Fibroblast of pulmonary artery (primary cell): Measurements from ENCODE around the gene DAP3.
"Not testable (repeated sequence)": the region's sequence is repeated elsewhere in the genome, so short reads cannot be mapped to it uniquely, and the experiment has no call there.

Experiments used
- DNase-seq: peaks from one replicate; pipeline ENCODE4 v3.0.0-alpha.2; 2010; ENCODE audit warnings: low read depth
- H3K4me3 ChIP-seq: replicated peaks from 2 replicates; pipeline ENCODE4 v1.5.1; 2011; ENCODE audit warnings: low read depth, mild to moderate bottlenecking, control low read depth, low read length, moderate library complexity
- TF ChIP-seq, protein P1 (sequence below): IDR thresholded peaks from 2 replicates; pipeline ENCODE4 v1.5.1; 2011; ENCODE audit warnings: mild to moderate bottlenecking, control low read depth, low read length, inconsistent platforms; ENCODE audit errors: missing control alignments

DAP3 gene

GRCh38 chr1:155648207-155649147 is 40.4 kb upstream of the DAP3 start:
- DNase-seq, result peak; percentile 98
- TF ChIP-seq, protein P1, sequence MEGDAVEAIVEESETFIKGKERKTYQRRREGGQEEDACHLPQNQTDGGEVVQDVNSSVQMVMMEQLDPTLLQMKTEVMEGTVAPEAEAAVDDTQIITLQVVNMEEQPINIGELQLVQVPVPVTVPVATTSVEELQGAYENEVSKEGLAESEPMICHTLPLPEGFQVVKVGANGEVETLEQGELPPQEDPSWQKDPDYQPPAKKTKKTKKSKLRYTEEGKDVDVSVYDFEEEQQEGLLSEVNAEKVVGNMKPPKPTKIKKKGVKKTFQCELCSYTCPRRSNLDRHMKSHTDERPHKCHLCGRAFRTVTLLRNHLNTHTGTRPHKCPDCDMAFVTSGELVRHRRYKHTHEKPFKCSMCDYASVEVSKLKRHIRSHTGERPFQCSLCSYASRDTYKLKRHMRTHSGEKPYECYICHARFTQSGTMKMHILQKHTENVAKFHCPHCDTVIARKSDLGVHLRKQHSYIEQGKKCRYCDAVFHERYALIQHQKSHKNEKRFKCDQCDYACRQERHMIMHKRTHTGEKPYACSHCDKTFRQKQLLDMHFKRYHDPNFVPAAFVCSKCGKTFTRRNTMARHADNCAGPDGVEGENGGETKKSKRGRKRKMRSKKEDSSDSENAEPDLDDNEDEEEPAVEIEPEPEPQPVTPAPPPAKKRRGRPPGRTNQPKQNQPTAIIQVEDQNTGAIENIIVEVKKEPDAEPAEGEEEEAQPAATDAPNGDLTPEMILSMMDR, result peak; percentile 63
- H3K4me3 ChIP-seq, result peak overlapping the region; percentile 50

GRCh38 chr1:155649676-155650075 is 39.2 kb upstream of the DAP3 start:
- DNase-seq, result no peak
- TF ChIP-seq, protein P1, result no peak
- no peak overlapping the region for H3K4me3 ChIP-seq

- no peak overlapping the region for H3K4me3 ChIP-seq
- no peak for DNase-seq
- TF ChIP-seq, protein P1, result no peak
These were observed 38.6 kb upstream of the DAP3 start for GRCh38 chr1:155650231-155650757.

DNA sequence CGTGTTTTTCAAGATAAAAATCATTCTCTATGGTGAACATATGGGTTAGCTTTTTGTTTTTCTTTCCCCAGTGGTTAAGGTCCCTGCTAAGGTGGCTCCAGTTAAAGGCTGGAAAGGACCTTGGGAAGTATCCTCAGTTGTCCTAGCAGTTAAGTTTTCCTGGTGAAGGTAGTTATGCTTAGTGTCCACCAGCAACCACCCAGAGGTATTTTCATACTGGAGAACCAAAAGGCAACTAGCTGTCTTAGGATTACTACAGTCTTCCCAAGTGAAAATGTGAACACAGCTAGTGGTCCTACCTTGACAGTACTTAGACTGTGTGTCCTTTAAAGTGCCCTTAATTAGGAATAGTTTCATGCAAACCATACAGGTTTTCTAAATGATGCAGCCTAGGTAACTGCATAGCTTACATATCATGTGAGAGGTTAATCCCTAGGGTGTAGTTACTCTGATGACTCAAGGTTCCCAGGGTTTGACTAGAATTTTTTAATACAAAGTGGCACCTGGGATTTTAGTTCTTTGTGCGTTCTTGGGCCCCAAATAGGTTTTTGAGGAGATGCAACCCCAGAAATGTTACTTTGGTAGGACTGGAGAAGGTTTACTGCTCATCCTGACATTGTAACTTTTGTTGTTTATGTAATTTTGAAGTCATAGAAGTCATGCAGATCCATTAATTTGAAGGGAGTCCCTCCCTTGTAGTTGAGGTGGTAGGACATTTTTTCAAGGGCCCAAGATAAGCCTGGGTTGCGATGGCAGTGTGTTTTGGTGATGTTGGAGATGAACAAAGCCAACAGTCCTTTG is 36.8 kb upstream of the DAP3 start:
- DNase-seq, result no peak
- TF ChIP-seq, protein P1, result no peak
- no peak overlapping the region for H3K4me3 ChIP-seq

DNA sequence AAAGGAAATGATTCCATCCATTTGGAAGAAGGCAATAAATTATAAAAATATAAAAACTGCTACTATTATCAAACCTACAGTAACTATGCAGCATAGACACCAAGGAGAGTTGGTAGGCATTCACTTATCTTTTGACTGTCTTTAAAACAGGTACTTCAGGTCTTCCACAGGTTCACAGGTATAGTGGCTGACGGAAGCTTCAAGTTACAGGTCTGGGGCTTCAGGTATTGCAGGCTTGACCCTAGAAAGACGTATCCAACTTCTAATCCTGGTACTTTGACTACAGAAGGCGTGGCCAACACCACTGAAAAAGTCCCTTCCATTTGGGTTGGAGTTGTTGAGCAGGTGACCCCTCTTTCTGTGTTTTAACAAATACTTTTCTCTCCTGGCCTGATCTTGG is 35.9 kb upstream of the DAP3 start:
- TF ChIP-seq, protein P1, result no peak
- no peak overlapping the region for H3K4me3 ChIP-seq
- no peak for DNase-seq

DNA sequence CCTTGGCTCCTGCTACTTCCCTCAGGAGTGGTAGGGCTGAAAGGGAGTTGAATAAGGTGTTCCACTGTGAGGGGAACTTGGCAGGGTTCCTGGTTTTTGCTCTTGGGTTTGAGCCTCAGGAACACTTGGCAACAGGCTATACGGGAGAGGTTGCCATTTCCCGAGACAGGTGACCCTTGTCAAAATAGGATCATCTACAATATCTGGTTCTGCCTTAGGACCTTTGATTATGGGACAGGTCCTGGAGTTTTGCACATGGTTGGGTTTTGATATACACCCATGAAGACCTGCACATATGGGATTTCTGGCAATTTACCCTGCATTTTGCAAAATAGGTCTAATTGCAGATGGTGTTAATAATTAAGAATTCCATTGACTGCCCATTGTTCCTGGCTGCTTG is 31.4 kb upstream of the DAP3 start:
- H3K4me3 ChIP-seq, result no peak overlapping the region
- TF ChIP-seq, protein P1, result no peak
- no peak for DNase-seq

DNA sequence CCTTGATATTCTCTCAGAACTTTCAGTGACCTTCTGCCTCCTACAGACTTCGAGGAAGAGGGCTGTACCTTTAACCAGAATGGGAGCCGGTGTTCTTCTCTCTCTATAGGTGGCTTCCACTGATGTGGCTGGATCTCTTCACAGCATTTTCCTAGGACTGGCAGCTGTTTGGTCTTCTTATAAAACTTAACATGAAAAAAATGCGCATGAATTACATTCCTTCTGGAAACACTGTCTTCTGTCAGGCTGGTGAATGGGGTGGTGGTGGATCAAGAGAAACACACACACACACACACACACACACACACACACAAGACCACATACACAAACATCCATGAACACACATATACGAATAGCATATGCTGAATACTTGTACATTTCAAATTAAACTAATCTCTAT is 27.7 kb upstream of the DAP3 start:
- not testable (repeated sequence) for H3K4me3 ChIP-seq, DNase-seq
